ENCODE measurements around the gene GLYAT. TPM values are rescaled to one million over a fixed set of nuclear protein-coding genes. Genes with fewer than 3 reads are reported as not detected.

GLYAT gene
- total RNA-seq, 2 donors from 2014 or later, result not detected

DNA sequence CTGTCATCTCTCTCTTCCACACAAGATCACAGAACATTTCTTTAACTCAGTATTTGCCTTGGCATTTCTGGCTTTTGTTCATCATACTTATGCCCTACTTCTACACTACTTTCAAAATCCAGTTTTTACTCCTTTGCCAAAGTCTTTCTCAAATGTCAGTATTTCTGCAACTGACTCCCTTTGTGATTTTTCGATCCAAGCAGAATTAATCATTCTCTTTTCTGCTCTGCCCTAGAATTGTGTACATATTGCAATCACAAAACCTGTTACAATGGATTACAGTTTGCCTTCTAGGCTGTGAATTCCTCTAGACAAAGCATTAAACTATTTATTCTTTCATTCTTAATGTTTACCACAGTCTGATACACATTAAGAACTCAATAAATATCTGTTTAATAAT, 33.3 kb upstream of the GLYAT start:
- Mint-ChIP-seq H3K27ac (no peak overlapping the region), H3K27me3 (peaks cover 5 to 14% of the 10 kb centered on the region in 2 donors), H3K4me3 (no peak overlapping the region), H3K9me3 (no peaks in the 10 kb centered on the region), H3K4me1 (ENCODE audit: low read depth in 2 of 2) (no peaks in the 10 kb centered on the region), H3K36me3 (no peaks in the 10 kb centered on the region)
- DNase-seq (ENCODE audit: low spot score) (no peak), ATAC-seq (no peak)

DNA sequence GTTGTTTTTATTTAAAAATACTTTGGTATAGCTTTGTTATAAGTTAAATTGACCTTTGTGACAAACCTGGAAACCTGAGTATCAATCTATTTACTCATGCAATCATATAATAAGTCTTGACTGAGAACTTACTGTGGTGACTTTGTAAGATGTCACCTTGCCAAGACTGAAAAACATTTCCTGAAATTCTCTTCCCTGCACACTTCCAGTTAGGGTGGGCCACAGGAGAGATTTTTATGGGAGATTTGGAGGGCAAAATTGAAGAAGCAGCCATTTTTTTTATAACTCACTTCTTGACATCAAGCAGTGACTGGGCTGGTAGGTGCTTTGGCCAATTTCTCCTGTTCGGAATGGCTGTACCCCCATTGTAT, 31.4 kb upstream of the GLYAT start:
- ATAC-seq (no peak), DNase-seq (ENCODE audit: low spot score) (no peak)
- Mint-ChIP-seq H3K27ac (no peak overlapping the region), H3K4me3 (no peak overlapping the region), H3K9me3 (no peaks in the 10 kb centered on the region), H3K36me3 (no peaks in the 10 kb centered on the region), H3K27me3 (peaks cover 5 to 14% of the 10 kb centered on the region in 2 donors), H3K4me1 (ENCODE audit: low read depth in 2 of 2) (no peaks in the 10 kb centered on the region)

DNA sequence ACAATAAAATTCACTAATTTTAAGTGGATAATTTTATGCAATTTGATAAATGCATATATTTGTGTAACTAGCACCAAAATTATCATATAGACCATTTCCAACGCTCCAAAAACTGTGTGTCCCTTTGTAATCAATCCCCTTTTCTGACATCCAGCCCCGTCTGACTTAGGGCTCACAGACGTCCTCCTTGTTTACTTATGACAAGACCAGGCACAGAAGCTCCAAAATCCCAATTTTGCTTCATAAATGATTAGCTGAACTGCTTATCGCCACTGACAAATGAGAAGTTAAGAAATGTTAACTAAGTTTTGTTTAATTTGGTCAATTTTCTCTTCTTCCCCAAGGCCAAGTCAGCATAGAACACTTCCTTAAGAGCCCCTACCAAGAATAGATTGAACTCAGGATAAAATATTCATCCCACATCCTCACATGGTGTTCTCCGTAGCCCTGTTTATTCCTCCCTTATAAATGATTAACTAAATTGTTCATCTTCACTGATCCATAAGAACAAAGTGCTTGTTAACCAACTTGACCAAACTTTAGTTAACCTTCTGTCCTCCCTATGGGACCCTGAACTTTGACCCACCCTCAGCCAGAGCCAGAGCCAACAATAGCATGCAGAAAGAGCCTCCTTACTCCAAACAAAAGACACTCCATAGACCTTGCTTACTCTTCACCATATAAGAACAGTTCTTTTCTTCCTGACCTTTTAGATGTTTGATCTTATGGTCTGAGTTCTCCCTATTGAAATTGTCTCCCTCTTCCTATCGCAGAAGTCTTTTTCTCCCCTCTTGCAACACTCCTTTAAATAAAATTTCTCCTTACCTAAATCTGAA, 30.8 kb upstream of the GLYAT start:
- Mint-ChIP-seq H3K4me3 (no peak overlapping the region), H3K36me3 (no peaks in the 10 kb centered on the region), H3K4me1 (ENCODE audit: low read depth in 2 of 2) (no peaks in the 10 kb centered on the region), H3K9me3 (no peaks in the 10 kb centered on the region), H3K27me3 (peaks cover 5 to 14% of the 10 kb centered on the region in 2 donors), H3K27ac (no peak overlapping the region)
- no peak for DNase-seq (ENCODE audit: low spot score)
- ATAC-seq, result no peak

DNA sequence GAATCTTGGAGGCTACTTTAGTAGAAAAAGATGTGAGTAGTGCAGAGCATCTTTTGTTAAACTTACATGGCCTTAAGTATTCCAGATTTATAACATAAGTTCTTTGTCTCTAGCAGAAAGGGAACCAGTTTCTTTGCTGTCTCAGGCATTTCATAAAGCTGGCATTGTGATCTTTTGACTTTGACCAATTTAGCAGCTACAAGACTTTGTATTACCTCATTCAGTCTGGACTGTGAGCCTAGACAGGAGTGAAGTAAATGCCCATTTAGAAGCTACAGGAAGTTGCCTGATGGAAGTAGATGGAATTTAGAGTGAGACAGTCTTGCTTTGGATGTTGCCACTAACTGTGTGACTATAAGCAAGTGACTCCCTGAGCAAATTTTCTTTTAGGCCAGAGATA, 25.7 kb upstream of the GLYAT start:
- no peaks in the 10 kb centered on the region for H3K4me1 Mint-ChIP-seq (ENCODE audit: low read depth in 2 of 2)
- H3K27ac Mint-ChIP-seq, result no peak overlapping the region
- peaks cover 3% of the 10 kb centered on the region for H3K9me3 Mint-ChIP-seq
- DNase-seq (ENCODE audit: low spot score), result no peak
- H3K27me3 Mint-ChIP-seq, result peaks cover 6 to 10% of the 10 kb centered on the region in 2 donors
- no peak for ATAC-seq
- H3K36me3 Mint-ChIP-seq, result no peaks in the 10 kb centered on the region
- no peak overlapping the region for H3K4me3 Mint-ChIP-seq

DNA sequence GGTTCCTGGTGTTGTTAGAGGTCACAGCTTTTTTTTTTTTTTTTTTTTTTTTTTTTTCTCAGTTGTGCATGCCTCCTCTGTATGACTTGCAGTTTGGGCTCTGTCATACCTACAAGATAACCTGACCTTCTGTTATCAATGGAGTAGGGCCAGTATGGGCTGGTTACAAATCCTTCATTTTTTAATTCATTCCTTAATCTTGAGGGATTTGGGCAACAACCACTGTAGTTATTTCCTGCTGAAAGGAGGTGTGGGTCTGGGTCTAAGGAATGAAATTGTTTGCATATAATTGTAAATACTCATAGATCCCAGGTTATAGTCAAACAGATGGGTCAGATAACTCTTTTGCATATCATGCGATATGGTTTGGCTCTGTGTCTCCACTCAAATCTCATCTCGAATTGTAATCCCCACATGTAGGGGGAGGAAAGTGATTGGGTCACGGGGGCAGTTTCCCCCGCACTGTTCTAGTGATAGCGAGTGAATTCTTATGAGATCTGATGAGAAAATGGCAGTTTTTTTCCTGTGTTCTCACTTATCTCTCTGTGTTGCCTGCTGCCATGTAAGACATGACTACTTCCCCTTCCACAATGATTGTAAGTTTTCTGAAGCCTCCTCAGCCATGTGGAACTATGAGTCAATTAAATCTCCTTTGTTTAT, 14.1 kb upstream of the GLYAT start:
- Mint-ChIP-seq H3K27ac (no peak overlapping the region), H3K4me1 (ENCODE audit: low read depth in 2 of 2) (no peaks in the 10 kb centered on the region), H3K4me3 (no peak overlapping the region), H3K9me3 (peaks cover 6% of the 10 kb centered on the region), H3K36me3 (peaks cover 3% of the 10 kb centered on the region), H3K27me3 (peaks cover 6 to 35% of the 10 kb centered on the region in 2 donors)
- DNase-seq (ENCODE audit: low spot score) (no peak), ATAC-seq (no peak)

DNA sequence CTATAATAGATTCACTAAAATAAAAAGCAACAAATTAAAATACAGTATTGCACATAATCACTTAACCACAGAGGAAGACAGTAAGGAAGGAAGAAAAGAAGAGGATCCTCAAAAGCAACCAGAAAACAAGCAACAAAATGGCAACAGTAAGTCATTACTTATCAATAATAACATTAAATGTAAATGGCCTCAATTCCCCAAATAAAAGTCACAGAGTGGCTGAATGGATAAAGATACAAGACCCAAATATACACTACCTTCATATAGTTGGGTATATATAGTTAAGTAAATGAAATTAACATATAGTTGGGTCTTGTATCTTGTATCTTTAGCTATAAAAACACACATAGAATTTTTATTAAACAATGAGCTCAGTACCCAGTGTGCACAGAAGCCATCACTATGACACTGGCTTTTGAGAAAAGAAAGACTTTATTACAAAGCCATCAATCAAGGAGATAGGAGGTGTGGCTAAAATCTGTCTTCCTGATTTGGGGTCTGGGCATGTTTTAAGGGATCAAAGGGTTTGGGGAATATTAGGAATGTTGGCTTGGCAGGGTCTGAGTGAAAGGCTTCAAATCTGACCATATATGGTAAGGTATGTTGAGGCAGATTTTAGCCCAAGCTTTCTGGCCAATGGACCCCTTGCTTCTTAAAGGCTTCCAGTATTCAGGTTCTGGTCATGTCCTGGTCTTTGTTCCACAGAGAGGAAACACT, 13.4 kb upstream of the GLYAT start:
- Mint-ChIP-seq H3K27ac (no peak overlapping the region), H3K4me3 (no peak overlapping the region), H3K27me3 (peaks cover 6 to 31% of the 10 kb centered on the region in 2 donors), H3K4me1 (ENCODE audit: low read depth in 2 of 2) (no peaks in the 10 kb centered on the region), H3K9me3 (peaks cover 9% of the 10 kb centered on the region), H3K36me3 (peaks cover 5% of the 10 kb centered on the region)
- ATAC-seq (no peak), DNase-seq (ENCODE audit: low spot score) (no peak)

DNA sequence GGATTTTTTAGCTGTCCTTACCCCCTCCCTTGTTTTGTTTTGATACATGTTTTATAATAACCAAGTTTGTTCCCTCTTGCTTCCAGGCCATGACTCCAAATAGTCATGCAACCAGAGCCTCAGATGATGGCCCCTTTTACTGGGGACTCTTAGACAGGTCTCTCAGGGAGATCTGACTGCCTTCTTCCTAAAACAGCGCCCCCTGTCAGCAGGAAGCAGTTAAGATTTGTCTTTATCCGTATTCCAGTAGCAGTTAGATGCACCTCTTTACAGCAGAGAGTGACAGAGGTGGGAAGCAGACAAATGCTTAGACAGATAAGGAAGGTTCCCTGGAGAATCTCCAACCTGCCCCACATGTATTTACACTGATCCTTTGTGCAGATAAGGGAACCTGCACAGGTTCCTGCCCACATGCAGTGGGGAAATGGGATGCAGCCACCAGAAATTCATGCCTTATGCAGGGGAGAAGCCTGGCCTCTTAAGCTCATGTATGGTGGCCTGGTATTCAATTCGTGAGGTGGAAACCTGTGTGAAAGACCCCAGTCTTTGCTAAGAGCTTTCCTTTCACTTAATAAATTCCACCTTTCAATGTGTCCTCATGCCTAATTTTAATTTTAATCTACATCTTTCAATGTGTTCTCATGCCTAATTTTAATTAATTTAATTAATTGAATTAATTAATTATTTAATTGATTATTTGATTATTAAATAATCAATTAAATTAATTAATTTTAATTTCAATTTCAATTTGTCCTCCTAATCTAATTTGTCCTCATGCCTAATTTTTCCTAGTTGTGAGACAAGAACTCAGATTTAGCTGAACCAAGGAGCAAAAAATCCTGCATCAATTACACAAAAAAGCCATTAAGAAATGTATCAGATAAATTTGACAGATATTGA, 11.5 kb upstream of the GLYAT start:
- DNase-seq (ENCODE audit: low spot score), result no peak

DNA sequence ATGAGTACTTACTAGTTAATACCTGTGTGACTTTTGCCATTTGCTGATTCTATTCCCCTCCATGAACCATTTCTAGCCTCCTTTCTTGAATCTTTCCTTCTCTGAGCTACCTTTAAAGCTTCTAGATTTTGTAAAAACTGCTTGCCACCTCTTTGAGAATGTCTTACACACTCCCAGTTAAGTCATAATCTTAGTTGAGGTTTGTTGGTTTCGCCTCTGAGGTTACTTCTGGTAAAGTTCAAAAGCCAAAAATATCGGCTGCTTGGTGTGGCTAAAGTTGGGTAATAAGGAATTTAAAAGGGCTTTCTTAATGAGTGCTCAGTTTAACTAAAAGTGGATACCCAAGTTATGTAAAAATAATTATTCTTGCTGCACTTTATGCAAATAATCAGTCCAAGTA, 10.4 kb upstream of the GLYAT start:
- Mint-ChIP-seq H3K36me3 (peaks cover 5% of the 10 kb centered on the region), H3K27ac (no peak overlapping the region), H3K4me1 (ENCODE audit: low read depth in 2 of 2) (no peaks in the 10 kb centered on the region), H3K27me3 (peaks cover 6 to 18% of the 10 kb centered on the region in 2 donors), H3K4me3 (no peak overlapping the region), H3K9me3 (peaks cover 9% of the 10 kb centered on the region)
- ATAC-seq, result no peak
- no peak for DNase-seq (ENCODE audit: low spot score)

More for the DNA sequence above, 11.5 kb upstream of the GLYAT start:
- Mint-ChIP-seq H3K27me3 (peaks cover 6 to 21% of the 10 kb centered on the region in 2 donors), H3K4me3 (no peak overlapping the region), H3K36me3 (peaks cover 5% of the 10 kb centered on the region), H3K4me1 (ENCODE audit: low read depth in 2 of 2) (no peaks in the 10 kb centered on the region), H3K9me3 (peaks cover 9% of the 10 kb centered on the region), H3K27ac (no peak overlapping the region)
- no peak for ATAC-seq

DNA sequence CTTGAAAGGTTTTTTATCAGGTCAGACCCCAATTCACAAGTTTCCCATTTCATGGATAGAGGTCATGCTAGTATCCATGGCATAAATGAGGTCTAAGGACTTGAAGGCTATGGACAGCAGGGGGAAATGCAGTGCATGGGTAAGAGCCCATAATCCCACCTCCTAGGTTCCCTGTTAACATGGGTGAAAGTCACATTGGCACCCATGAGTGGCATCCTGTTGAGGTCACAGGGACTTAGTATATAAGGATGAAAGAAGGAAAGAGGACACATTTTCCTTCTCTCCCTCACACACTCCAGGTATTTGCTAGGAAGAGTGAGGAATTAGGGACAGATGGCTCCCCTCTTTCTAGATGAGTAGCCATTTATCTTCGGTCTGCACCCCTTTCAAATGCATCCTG, 9.4 kb upstream of the GLYAT start:
- H3K4me1 Mint-ChIP-seq (ENCODE audit: low read depth in 2 of 2), result no peaks in the 10 kb centered on the region
- H3K27ac Mint-ChIP-seq, result no peak overlapping the region
- ATAC-seq, result no peak
- H3K4me3 Mint-ChIP-seq, result no peak overlapping the region
- H3K9me3 Mint-ChIP-seq, result peaks cover 9% of the 10 kb centered on the region
- peaks cover 5% of the 10 kb centered on the region for H3K36me3 Mint-ChIP-seq
- no peak for DNase-seq (ENCODE audit: low spot score)
- H3K27me3 Mint-ChIP-seq, result peaks cover 6 to 14% of the 10 kb centered on the region in 2 donors

DNA sequence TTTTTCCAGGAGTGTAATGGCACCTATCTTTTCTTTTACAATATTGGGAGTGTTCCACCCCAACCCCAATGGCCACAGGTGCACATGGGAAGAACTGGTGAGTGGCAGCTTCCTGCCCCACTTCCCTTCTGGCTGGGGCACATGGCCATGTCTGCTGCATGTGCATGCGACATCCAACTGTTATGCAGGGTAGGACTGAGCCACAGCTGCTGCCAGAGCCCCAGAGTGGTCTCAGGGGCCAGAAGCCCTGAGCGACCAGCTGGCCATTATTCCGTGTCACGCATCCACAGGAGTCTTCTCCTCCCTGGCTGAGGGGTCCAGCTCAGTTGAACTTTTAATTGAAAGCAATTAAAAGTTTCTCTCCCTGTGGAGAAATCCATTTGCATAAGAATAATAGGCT, 8.7 kb upstream of the GLYAT start:
- H3K36me3 Mint-ChIP-seq, result peaks cover 5% of the 10 kb centered on the region
- ATAC-seq, result no peak
- no peak overlapping the region for H3K4me3 Mint-ChIP-seq
- no peaks in the 10 kb centered on the region for H3K4me1 Mint-ChIP-seq (ENCODE audit: low read depth in 2 of 2)
- H3K27me3 Mint-ChIP-seq, result peaks cover 6 to 14% of the 10 kb centered on the region in 2 donors
- DNase-seq (ENCODE audit: low spot score), result no peak
- H3K9me3 Mint-ChIP-seq, result peaks cover 9% of the 10 kb centered on the region
- H3K27ac Mint-ChIP-seq, result no peak overlapping the region

DNA sequence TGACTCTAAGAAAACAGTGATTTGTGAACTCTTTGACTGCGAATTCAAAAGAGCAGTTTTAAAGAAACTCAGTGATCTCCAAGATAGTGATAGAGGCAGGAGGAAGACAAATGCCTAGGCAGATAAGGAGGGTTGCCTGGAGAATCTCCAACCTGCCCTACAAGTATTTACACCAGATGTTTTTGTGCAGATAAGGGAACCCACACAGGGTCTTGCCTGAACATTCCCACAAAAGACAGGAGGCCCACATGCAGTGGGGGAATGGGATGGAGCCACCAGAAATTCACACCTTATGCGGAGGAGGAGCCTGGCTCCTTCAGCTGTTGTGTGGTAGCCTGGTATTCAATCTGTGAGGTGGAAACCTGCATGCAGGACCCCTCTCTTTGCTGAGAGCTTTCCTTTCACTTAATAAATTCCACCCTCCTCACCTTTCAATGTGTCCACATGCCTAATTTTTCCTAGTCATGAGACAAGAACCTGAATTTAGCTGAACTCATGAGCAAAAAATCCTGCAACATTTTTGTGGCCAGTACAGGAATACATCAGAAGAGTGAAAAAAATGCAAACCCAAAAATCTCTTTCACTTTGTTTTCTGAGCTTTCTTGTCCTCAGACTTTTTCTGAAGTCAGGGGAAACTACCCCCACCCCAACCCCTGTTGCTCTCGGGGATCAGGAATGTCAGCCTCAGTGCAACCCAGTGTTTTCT, 8.1 kb upstream of the GLYAT start:
- H3K4me1 Mint-ChIP-seq (ENCODE audit: low read depth in 2 of 2), result no peaks in the 10 kb centered on the region
- H3K9me3 Mint-ChIP-seq, result peaks cover 9% of the 10 kb centered on the region
- peaks cover 6 to 17% of the 10 kb centered on the region in 2 donors for H3K27me3 Mint-ChIP-seq
- no peak for ATAC-seq
- no peak overlapping the region for H3K27ac Mint-ChIP-seq
- DNase-seq (ENCODE audit: low spot score), result no peak
- H3K4me3 Mint-ChIP-seq, result no peak overlapping the region
- peaks cover 5% of the 10 kb centered on the region for H3K36me3 Mint-ChIP-seq

DNA sequence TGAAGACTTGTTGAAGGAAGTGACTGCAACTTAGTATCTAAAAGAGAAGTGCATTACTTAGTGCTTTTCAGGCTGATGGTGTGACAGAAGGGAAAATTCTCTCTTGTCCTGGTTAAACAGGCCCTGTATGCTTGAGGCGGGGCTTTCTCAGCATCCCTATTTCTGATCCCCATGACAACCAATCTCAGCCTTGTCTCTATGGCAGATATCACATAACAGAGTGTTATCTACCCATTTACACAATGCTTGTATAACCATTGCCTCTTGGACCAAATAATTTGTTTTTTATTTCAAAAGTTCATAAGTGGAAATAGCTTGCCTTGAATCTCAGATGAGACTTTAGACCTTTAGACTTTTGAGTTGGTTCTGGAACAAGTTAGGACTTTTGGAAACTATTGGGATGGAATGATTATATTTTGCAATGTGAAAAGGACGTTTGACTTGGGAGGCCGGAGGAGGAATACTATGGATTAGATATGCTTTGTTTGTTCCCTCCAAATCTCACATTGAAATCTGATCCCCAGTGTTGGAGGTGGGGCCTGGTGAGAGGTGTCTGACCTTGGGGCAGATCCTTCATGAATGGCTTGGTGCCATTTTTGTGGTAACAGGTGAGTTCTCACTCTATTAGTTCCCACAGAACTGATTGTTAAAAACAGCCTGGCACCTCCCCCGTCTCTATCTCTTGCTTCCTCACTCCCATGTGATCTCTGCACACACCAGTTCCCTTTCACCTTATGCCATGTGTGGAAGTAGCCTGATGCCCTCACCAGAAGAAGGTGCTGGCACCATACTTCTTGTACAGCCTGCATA, 3.1 kb upstream of the GLYAT start:
- Mint-ChIP-seq H3K9me3 (no peaks in the 10 kb centered on the region), H3K4me3 (no peak overlapping the region), H3K27ac (no peak overlapping the region), H3K27me3 (peaks cover 2 to 8% of the 10 kb centered on the region in 2 donors), H3K4me1 (ENCODE audit: low read depth in 2 of 2) (no peaks in the 10 kb centered on the region), H3K36me3 (no peaks in the 10 kb centered on the region)
- ATAC-seq (no peak), DNase-seq (ENCODE audit: low spot score) (no peak)

Data from natural killer cell treated with Interleukin-12 subunit alpha and Interleukin-12 subunit beta and Interleukin-15 and Interleukin-18, amount 100 ng/mL, for 72 hours (primary cell).